Vagina (tissue), 2 donors: ENCODE data around the gene TBXAS1.

ENCODE experiments used
- POLR2A ChIP-seq, 2 donors: fragments of 450-650 bp; IDR thresholded peaks; one replicate each; pipeline ENCODE4 v1.6.1; 2017; ENCODE audit warnings: antibody characterized with exemption in 2 of 2, mild to moderate bottlenecking in 2 of 2, moderate library complexity in 2 of 2
- TF ChIP-seq, protein P1 (sequence below), 3 experiments: fragments of 450-650 bp in 2 of 3; fragments of 200-600 bp in 1 of 3; sonication (generic) in 1 of 3; IDR thresholded peaks; one replicate each; pipeline ENCODE4 v1.5.1; 2017 to 2019; ENCODE audit warnings: antibody characterized with exemption in 3 of 3, mild to moderate bottlenecking in 2 of 3, moderate library complexity in 2 of 3

GRCh38 chr7:139909379-139910050 lies 80.5 kb downstream of the TBXAS1 start:
- TF ChIP-seq, protein P1, sequence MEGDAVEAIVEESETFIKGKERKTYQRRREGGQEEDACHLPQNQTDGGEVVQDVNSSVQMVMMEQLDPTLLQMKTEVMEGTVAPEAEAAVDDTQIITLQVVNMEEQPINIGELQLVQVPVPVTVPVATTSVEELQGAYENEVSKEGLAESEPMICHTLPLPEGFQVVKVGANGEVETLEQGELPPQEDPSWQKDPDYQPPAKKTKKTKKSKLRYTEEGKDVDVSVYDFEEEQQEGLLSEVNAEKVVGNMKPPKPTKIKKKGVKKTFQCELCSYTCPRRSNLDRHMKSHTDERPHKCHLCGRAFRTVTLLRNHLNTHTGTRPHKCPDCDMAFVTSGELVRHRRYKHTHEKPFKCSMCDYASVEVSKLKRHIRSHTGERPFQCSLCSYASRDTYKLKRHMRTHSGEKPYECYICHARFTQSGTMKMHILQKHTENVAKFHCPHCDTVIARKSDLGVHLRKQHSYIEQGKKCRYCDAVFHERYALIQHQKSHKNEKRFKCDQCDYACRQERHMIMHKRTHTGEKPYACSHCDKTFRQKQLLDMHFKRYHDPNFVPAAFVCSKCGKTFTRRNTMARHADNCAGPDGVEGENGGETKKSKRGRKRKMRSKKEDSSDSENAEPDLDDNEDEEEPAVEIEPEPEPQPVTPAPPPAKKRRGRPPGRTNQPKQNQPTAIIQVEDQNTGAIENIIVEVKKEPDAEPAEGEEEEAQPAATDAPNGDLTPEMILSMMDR (IDR thresholded peaks at IDR 0.05) = no peak
- no peak for TF ChIP-seq POLR2A (IDR thresholded peaks at IDR 0.05)
